Fibroblast of gingiva (primary cell): Measurements from ENCODE around the gene ARHGAP1.

ENCODE experiments used
- DNase-seq: peaks from one replicate; pipeline ENCODE4 v3.0.0-alpha.2; 2011; ENCODE audit warnings: low read depth

The ARHGAP1 gene

GRCh38 chr11:46694072-46694471, 6.3 kb downstream of the ARHGAP1 start:
- DNase-seq, result no peak

- DNase-seq, result no peak
Measured at GRCh38 chr11:46693597-46694012, 6.8 kb downstream of the ARHGAP1 start.

GRCh38 chr11:46692450-46692849, 8.0 kb downstream of the ARHGAP1 start:
- no peak for DNase-seq

GRCh38 chr11:46690702-46691101, 9.7 kb downstream of the ARHGAP1 start:
- DNase-seq, result no peak

GRCh38 chr11:46686886-46687795, 13.3 kb downstream of the ARHGAP1 start:
- DNase-seq, result peak; percentile 48

- DNase-seq, result no peak
Measured at GRCh38 chr11:46684367-46684766, 16.1 kb downstream of the ARHGAP1 start.

GRCh38 chr11:46682773-46683752, 17.4 kb downstream of the ARHGAP1 start:
- DNase-seq, result no peak

- DNase-seq, result no peak
Measured at GRCh38 chr11:46681814-46682213, 18.6 kb downstream of the ARHGAP1 start.

GRCh38 chr11:46680815-46681214, 19.6 kb downstream of the ARHGAP1 start:
- DNase-seq, result no peak

GRCh38 chr11:46680164-46680760, 20.2 kb downstream of the ARHGAP1 start:
- no peak for DNase-seq

GRCh38 chr11:46679241-46680163, 20.9 kb downstream of the ARHGAP1 start:
- no peak for DNase-seq

- DNase-seq, result no peak
Measured at GRCh38 chr11:46678741-46679130, 21.7 kb downstream of the ARHGAP1 start.

- DNase-seq, result no peak
Measured at GRCh38 chr11:46677991-46678740, 22.3 kb downstream of the ARHGAP1 start.

GRCh38 chr11:46677169-46677568, 23.2 kb downstream of the ARHGAP1 start:
- no peak for DNase-seq

GRCh38 chr11:46676436-46677158, 23.8 kb downstream of the ARHGAP1 start:
- DNase-seq, result no peak

- no peak for DNase-seq
Measured at GRCh38 chr11:46675949-46676348, 24.5 kb downstream of the ARHGAP1 start.

- DNase-seq, result peak; percentile 88
Measured at GRCh38 chr11:46675288-46675851, 25.0 kb downstream of the ARHGAP1 start.

GRCh38 chr11:46674463-46675287, 25.7 kb downstream of the ARHGAP1 start:
- no peak for DNase-seq
